Measurements from ENCODE around the gene ARGLU1.
A peak's percentile ranks its signal among the peaks of the same experiment; 100 is the strongest.

Gene ARGLU1

DNA sequence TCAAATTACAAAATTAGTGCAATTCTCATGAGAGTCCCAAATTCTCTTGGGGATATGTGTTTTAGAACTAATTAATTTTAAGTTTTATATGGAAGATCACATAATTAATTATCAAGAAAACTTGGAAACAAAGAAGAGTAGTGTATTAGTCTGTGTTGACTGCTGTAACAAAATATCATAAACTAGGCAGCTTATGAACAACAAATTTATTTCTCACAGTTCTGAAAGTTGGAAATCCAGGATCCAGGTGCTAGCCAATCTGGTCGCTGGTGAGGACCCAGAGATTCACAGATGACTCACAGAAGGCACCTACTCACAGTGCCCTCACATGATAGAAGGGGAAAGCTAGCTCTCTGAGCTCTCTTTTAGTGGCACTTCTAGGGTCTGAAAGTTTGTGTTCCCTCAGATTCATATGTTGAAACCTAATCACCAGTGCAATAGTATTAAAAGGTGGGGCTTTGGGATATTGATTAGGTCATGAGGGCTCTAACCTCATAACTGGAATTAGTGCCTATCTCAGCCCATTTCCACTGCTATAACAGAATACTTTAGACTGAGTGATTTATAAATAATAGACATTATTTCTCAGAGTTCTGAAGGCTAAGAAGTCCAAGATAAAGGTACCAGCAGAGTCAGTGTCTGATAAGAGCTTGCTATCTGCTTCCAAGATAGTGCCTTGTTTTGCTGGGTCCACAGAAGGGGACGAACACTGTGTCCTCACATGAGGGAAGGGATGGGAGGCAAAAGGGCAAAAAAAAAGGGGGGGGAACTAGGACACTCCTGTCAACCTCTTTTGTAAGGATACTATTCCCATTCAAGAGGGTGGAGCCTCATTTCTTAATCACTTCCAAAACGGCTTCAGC is 1.5 kb upstream of the ARGLU1 start:
- no peak for DNase-seq (ENCODE audit: low read depth, low spot score)
- CTCF ChIA-PET, result interaction anchor here (1.6 kb wide), 1 partner anchor 51 kb away, joined by 5 read pairs; no protein-coding TSS in a partner anchor
- H3K4me3 ChIP-seq (ENCODE audit: low read depth, low read length), result no peak overlapping the region
- POLR2A ChIA-PET, result interaction anchor here (3.0 kb wide), 1 partner anchor 35 kb away, joined by 19 read pairs; the partner anchor contains the start of gene EFNB2
- TF ChIP-seq, protein P1, sequence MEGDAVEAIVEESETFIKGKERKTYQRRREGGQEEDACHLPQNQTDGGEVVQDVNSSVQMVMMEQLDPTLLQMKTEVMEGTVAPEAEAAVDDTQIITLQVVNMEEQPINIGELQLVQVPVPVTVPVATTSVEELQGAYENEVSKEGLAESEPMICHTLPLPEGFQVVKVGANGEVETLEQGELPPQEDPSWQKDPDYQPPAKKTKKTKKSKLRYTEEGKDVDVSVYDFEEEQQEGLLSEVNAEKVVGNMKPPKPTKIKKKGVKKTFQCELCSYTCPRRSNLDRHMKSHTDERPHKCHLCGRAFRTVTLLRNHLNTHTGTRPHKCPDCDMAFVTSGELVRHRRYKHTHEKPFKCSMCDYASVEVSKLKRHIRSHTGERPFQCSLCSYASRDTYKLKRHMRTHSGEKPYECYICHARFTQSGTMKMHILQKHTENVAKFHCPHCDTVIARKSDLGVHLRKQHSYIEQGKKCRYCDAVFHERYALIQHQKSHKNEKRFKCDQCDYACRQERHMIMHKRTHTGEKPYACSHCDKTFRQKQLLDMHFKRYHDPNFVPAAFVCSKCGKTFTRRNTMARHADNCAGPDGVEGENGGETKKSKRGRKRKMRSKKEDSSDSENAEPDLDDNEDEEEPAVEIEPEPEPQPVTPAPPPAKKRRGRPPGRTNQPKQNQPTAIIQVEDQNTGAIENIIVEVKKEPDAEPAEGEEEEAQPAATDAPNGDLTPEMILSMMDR (IDR thresholded peaks at IDR 0.05; ENCODE audit: insufficient read depth, low read length, missing control alignments), result no peak

DNA sequence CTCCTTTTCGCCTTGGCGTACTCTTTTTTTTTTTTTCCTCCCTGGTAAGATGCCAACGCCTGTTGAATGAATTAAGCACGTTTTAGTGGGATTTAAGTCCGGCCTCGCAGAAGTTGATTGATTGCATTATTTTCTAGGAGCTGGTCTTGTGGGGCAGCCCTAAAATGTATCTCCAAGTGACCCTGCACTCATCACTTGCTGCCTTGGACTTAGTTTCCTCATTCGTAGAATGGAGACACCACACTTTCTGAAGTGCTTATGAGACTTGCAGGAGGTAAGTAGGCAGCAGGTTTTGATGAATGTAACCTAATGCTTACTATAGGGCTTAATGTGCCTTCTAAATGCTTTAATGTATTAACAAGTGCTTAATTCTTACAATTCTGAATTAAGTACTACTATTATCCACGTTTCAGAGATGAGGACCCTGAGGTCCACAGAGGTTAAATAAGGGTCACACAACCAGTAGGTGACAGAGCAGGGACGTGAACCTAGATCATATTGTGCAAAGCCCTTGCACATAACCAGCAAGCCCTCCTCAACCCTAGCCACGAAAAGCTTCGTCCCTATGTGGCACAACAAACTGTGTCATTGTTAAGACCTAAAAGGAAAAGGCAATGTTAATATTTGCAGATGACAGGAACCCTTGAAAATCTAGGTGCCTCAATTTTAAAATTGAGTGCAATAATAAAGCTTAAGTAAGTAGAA is 514 bp upstream of the ARGLU1 start:
- no peak for DNase-seq (ENCODE audit: low read depth, low spot score)
- peak overlapping the region; percentile 87 for H3K4me3 ChIP-seq (ENCODE audit: low read depth, low read length)
- CTCF ChIA-PET, result interaction anchor here (1.6 kb wide), 1 partner anchor 52 kb away, joined by 5 read pairs; no protein-coding TSS in a partner anchor
- POLR2A ChIA-PET, result interaction anchor here (0.9 to 3.0 kb wide), 2 partner anchors 27 to 34 kb away, joined by 3 to 19 read pairs; partner anchors contain the start of gene EFNB2
- TF ChIP-seq, protein P1 (IDR thresholded peaks at IDR 0.05; ENCODE audit: insufficient read depth, low read length, missing control alignments), result no peak

DNA sequence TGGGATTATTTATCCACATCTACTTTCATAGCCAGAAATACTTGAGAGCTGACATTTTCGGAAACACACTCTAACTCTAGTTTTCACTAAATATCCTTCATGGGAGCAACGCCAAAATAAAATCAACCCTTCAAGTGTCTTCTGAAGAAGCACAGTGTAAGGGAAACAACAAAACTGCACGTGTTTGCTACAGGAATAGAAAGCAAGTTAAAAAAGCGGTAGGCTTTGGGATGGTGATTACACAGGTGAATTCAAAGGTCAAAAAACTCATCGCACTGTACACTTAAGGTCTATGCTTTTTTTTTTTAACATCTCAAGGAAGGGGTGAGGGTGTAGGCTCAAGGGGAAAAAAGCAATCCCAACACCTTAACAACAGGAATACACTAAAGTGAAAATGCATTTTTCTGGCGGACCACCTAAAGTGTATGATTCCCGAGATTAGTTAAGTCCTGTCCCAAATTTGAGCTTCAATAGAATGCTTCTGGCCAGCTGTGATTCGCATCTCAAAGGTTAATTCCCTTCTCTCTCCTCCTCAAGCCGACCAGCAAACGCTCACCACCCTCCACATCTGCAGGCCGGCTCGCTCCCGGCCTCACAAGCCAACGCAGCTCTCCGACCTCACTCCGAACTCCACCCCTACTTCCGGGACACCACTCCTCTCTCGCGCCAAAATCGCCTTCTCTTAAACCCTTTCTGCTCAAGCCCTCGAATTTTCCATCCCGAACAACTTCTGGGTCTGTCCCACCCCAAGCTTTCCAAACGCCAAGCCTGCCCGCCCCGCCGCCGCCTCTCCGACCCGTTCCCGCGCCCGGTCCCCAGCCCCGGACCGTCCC is 1.1 kb downstream of the ARGLU1 start:
- DNase-seq (ENCODE audit: low read depth, low spot score), result no peak
- ChIA-PET CTCF (interaction anchor here (0.8 to 2.0 kb wide), 2 partner anchors 31 to 54 kb away, joined by 3 to 5 read pairs; no protein-coding TSS in a partner anchor), POLR2A (interaction anchor here (0.6 to 3.0 kb wide), 2 partner anchors 32 to 456 kb away, joined by 3 to 19 read pairs; partner anchors contain the start of gene EFNB2)
- TF ChIP-seq, protein P1 (IDR thresholded peaks at IDR 0.05; ENCODE audit: insufficient read depth, low read length, missing control alignments), result no peak
- peak overlapping the region; percentile 87 for H3K4me3 ChIP-seq (ENCODE audit: low read depth, low read length)

DNA sequence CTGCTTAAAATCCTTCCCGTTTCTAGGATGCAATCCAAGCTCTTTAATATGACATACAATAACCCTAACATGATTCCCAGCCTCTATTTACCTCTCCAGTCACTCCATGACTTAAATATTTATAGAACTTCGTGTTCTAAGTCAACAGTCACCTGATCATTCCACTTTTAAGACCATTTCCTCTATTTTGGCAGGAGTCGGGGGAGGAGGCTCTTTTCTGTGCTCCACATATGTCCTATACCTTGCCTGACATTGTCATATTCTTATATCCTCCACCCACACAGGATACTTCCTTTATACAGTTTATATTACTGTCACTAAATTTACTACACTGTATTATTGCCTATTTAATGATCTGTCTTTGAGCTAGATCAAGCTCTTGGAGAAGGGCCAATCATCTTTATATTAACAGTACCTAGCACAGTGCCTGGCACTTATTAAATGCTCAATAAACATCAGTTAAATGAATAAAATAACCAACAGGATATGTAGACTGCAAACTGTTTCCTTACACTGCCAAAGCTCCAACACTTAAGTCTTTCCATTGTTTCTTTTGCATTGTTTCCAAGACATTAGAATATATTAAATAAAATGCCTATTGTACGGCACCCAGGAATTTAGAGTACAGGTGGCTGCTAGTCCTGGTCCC is 2.7 kb downstream of the ARGLU1 start:
- POLR2A ChIA-PET, result interaction anchor here (0.9 kb wide), 1 partner anchor 30 kb away, joined by 5 read pairs; the partner anchor contains the start of gene EFNB2
- peak overlapping the region; percentile 25; the same call in 1 of the 2 replicates for H3K4me3 ChIP-seq (ENCODE audit: low read depth, low read length)

DNA sequence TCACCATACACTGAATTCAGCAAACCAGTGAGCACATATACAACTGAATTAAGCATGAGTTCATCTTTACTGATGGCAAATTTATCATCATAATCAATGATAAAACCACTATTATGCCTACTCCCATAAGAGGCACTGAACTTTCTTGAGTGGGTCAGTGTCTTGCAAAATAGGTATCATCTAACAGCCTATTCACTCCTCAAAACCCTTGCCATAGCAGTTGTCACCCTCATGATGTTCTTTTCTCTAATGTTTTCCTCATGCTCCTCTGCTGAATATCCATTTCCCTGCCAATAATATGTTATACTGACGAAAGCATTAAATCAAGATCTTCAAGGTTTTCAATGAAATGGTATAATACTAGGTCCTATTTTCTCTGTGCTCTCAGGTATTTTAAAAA is 5.6 kb downstream of the ARGLU1 start:
- POLR2A ChIA-PET, result no interaction called here
- no peak for DNase-seq (ENCODE audit: low read depth, low spot score)
- H3K4me3 ChIP-seq (ENCODE audit: low read depth, low read length), result no peak overlapping the region
- CTCF ChIA-PET, result interaction anchor here (0.7 to 1.8 kb wide), 3 partner anchors 11 to 26 kb away, joined by 3 to 5 read pairs (median 4); no protein-coding TSS in a partner anchor
- TF ChIP-seq, protein P1 (IDR thresholded peaks at IDR 0.05; ENCODE audit: insufficient read depth, low read length, missing control alignments), result no peak

More for the DNA sequence above, 2.7 kb downstream of the ARGLU1 start:
- TF ChIP-seq, protein P1 (IDR thresholded peaks at IDR 0.05; ENCODE audit: insufficient read depth, low read length, missing control alignments), result no peak
- no peak for DNase-seq (ENCODE audit: low read depth, low spot score)
- CTCF ChIA-PET, result interaction anchor here (1.0 to 2.0 kb wide), 5 partner anchors 8 to 56 kb away, joined by 3 to 5 read pairs (median 3); no protein-coding TSS in a partner anchor

All from AG04449 (cell line).